Memory B cell (primary cell): ENCODE data around the gene SP8.
"Not testable (repeated sequence)": the region's sequence is repeated elsewhere in the genome, so short reads cannot be mapped to it uniquely, and the experiment has no call there.

Source experiments
- ATAC-seq: fragments of 150-1000 bp; cut with Tn5 transposase; 2 replicates; pipeline ENCODE4 v1.10.0; 2021; ENCODE audit warnings: low read depth, mild to moderate bottlenecking, moderate library complexity
- DNase-seq, 2 donors: peaks; one replicate each; pipeline ENCODE4 v3.0.0; 2022; ENCODE audit warnings: low spot score in 2 of 2
- H3K27ac Mint-ChIP-seq: one replicate; pipeline ENCODE4 v1.8.0; 2022; ENCODE audit warnings: mild to moderate bottlenecking, moderate library complexity, mixed read lengths
- H3K27me3 Mint-ChIP-seq: one replicate; pipeline ENCODE4 v1.8.0; 2022; ENCODE audit warnings: mixed read lengths
- H3K36me3 Mint-ChIP-seq: one replicate; pipeline ENCODE4 v1.8.0; 2022; ENCODE audit warnings: mild to moderate bottlenecking, mixed read lengths
- H3K4me1 Mint-ChIP-seq: one replicate; pipeline ENCODE4 v1.8.0; 2022; ENCODE audit warnings: mixed read lengths
- H3K4me3 Mint-ChIP-seq: one replicate; pipeline ENCODE4 v1.8.0; 2022; ENCODE audit warnings: mild to moderate bottlenecking, moderate library complexity, mixed read lengths
- H3K9me3 Mint-ChIP-seq: one replicate; pipeline ENCODE4 v1.8.0; 2022; ENCODE audit warnings: mixed read lengths

The SP8 gene

DNA sequence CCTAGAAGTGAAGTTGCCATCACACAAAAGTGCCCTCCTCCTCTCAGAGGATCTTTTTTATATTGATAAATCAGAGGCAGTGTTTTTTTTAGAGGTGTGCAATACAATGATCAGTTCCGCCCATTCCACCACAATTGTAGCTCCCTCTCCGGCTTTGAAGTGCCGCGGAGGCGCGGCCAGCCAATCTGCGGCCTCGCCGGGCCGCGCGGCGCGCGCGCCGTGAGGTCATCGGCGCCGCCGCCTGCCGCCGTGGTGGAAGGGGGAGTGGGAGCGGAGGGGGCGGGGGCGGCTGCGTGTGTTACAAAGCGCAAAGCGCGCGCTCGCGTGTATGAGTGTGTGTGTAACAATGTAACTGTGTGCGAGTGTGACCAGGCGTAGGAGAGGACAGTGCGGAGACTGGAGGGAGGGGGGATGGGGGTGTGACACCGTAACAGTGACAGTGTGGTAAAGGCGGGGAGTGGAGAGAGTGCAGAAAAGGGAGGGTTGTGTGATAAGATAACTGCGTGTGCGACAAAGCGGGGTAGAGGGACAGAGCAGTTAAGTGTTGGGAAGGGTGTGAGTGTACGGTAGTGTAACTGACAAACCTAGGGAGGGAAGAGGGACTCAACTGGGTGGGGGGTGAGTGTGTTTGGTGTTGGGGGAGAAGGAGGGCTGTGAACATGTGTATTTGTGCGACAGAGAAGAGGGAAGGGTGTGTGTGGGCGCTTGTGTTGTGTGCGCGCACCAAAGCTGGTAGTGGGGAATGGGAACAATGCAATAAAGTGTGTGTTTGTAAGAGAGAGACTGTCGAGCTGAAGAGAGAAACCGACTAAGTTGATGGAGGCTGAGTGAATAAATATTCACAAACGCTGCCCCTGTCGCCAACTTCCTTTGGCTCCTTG is at the start of gene SP8:
Gene SP8 (minus strand): TSS at position 108 of the 881 bp plus-strand sequence. CDS start 88 bp downstream, at position 20.
- H3K9me3 Mint-ChIP-seq, result peaks cover 9% of the 10 kb centered on the region
- H3K27me3 Mint-ChIP-seq, result peaks cover 26% of the 10 kb centered on the region
- peaks cover 9% of the 10 kb centered on the region for H3K36me3 Mint-ChIP-seq
- no peak for DNase-seq
- H3K4me3 Mint-ChIP-seq, result no peak within 1 kb of the TSS
- peak within 1 kb of the TSS; percentile 22 for H3K27ac Mint-ChIP-seq
- H3K4me1 Mint-ChIP-seq, result peaks cover 8% of the 10 kb centered on the region
- no peak for ATAC-seq

DNA sequence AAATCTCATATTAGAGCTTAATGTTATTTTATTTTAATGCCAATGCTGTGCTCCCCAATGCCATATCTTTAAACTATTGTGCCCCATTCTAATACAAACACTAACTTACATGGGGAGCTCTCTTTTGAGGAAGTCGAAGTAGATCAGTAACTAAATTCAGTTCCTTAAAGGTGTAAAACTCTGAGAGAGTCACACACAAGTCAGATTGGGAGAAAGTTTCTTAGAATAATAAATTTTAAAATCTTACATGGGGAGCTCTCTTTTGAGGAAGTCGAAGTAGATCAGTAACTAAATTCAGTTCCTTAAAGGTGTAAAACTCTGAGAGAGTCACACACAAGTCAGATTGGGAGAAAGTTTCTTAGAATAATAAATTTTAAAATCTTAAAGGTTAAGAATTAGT is 49.7 kb upstream of the SP8 start:
- ATAC-seq, DNase-seq, H3K4me3 Mint-ChIP-seq: not testable (repeated sequence)

DNA sequence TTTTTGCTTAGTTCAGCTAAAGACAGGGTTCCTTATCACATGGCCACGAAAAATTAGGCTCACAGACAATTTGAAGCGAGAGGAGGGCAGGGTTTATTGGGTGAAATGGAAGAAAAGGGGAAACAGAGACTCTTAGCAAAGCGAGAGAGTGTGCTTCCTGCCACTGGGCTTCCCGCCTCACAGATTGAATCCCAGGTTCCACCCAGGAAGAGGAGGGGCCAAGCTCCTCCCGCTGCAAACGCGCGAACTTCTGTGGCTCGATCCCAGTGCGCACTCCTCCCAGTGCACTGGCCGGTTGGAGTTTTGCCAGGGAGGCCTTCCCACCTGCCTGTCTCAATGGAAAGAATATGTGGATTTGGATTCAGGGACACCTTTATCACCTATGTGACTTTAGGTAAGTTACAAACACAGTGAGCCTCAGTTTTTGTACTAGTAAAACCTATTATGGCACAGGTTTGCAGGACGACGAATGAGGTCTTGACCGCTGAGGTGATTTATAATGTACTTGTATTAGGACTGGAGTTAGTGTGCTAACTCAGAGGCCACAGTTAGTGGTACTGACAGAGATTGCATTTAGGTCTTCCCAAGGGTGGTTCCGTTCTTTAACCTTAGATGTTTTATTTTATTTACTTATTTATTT is 48.5 kb upstream of the SP8 start:
- no peaks in the 10 kb centered on the region for H3K4me1 Mint-ChIP-seq
- H3K27me3 Mint-ChIP-seq, result peaks cover 2% of the 10 kb centered on the region
- ATAC-seq, result no peak

More for the DNA sequence above, 49.7 kb upstream of the SP8 start:
- H3K36me3 Mint-ChIP-seq, H3K9me3 Mint-ChIP-seq, H3K4me1 Mint-ChIP-seq, H3K27me3 Mint-ChIP-seq, H3K27ac Mint-ChIP-seq: not testable (repeated sequence)

DNA sequence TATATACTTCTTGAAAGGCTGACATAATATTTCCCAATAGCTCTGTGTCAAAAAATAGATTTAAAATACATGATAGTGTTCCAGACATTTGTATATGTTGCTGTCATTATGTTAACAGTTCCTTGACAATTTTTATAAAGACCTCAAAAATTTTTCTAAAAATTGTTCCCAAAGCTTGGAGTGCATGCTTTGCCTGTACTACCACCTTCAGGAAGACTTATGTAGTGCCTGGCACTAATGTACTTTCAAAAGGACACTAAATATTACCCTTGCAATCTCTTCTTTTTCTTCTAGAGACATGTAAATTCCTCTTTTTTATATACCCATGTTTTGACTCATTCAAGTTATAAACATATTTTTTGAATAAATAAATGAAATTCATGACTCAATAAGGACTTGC is 48.0 kb upstream of the SP8 start:
- no peak for DNase-seq
- H3K36me3 Mint-ChIP-seq, result no peaks in the 10 kb centered on the region
- no peaks in the 10 kb centered on the region for H3K4me1 Mint-ChIP-seq
- peaks cover 2% of the 10 kb centered on the region for H3K27me3 Mint-ChIP-seq
- H3K27ac Mint-ChIP-seq, result no peak overlapping the region
- no peaks in the 10 kb centered on the region for H3K9me3 Mint-ChIP-seq
- no peak for ATAC-seq
- H3K4me3 Mint-ChIP-seq, result no peak overlapping the region

More for the DNA sequence above, 48.5 kb upstream of the SP8 start:
- H3K9me3 Mint-ChIP-seq, result no peaks in the 10 kb centered on the region
- H3K27ac Mint-ChIP-seq, result no peak overlapping the region
- DNase-seq, result no peak
- H3K4me3 Mint-ChIP-seq, result no peak overlapping the region
- no peaks in the 10 kb centered on the region for H3K36me3 Mint-ChIP-seq

DNA sequence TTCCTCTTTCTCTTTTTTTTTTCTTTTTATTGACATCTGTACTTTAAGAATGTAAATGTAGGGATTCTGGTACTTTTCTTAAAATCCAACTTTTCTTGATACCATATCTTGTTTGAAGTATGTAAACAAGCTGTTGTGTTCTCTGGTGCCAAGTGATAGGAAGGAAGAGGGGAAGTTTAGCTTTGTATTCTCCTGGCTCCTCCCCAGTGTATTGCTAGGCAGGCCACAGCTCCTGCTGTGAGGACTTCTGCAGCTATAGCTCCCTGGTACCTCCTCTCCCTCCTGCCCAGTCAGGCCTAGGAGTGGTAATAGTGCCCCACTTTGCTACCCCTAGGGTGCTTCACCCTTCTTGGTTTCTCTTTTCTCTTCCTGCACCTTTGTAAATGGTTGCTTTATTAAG is 45.3 kb upstream of the SP8 start:
- DNase-seq (no peak), ATAC-seq (no peak)
- Mint-ChIP-seq H3K4me1 (no peaks in the 10 kb centered on the region), H3K36me3 (no peaks in the 10 kb centered on the region), H3K4me3 (no peak overlapping the region), H3K9me3 (no peaks in the 10 kb centered on the region), H3K27ac (no peak overlapping the region), H3K27me3 (peaks cover 4% of the 10 kb centered on the region)

DNA sequence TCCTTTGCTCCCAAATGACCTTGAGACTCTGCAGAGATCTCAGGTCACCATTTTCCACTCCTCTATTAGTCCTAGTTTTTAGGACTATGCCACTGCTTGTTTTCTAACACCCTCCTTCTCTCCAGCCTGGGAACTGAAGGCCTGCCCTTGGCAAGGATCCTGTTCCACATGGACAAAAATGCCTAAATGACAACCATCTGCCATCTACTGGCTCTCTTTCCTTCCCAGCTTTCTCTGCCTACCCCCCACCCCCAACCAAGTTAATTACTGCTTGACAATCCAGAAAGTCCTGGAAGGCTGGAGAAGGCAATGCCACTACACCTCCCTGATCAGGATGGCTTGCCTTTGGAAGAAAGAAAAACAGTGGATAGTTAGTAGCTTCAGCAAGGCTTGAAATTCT is 44.8 kb upstream of the SP8 start:
- DNase-seq (no peak), ATAC-seq (no peak)
- peaks cover 4% of the 10 kb centered on the region for H3K27me3 Mint-ChIP-seq
- H3K4me1 Mint-ChIP-seq, result no peaks in the 10 kb centered on the region
- H3K9me3 Mint-ChIP-seq, result no peaks in the 10 kb centered on the region
- no peak overlapping the region for H3K4me3 Mint-ChIP-seq
- no peak overlapping the region for H3K27ac Mint-ChIP-seq
- no peaks in the 10 kb centered on the region for H3K36me3 Mint-ChIP-seq

DNA sequence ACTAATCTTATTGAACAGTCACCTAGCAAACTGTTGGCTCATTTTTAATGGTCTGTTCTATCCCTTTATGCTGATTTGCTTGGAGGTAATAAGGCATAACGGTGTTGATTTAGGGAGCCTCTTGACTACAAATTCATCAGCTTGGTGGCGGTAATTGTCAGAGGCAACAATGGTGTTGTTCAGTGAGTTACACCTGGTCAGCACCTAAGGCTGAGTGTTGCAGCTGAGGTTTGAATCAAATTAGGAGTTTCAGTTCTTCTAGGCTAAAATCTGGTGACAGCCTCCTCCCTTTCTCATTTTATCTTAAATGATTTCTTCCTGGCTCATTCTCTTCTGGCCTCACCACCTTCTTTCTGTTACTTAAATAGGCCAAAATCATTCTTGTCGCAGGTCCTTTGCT is 42.3 kb upstream of the SP8 start:
- ATAC-seq, result no peak
- no peaks in the 10 kb centered on the region for H3K9me3 Mint-ChIP-seq
- H3K4me1 Mint-ChIP-seq, result no peaks in the 10 kb centered on the region
- peaks cover 4% of the 10 kb centered on the region for H3K27me3 Mint-ChIP-seq
- no peak for DNase-seq
- no peak overlapping the region for H3K27ac Mint-ChIP-seq
- H3K4me3 Mint-ChIP-seq, result no peak overlapping the region
- no peaks in the 10 kb centered on the region for H3K36me3 Mint-ChIP-seq

DNA sequence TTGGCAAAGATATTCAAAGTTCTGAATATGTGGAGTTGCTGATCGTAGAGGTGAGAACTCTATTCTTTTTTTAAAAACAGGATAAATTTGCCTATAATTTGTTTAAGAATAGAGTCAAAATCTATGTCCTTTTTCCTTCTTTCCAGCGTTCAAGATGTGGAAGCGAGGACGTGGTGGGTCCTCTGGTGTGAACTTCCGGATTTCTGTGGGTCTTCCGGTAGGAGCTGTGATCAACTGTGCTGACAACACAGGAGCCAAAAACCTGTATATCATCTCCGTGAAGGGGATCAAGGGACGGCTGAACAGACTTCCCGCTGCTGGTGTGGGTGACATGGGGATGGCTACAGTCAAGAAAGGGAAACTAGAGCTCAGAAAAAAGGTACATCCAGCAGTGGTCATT is 40.5 kb upstream of the SP8 start:
- no peak overlapping the region for H3K27ac Mint-ChIP-seq
- H3K4me3 Mint-ChIP-seq, result no peak overlapping the region
- H3K9me3 Mint-ChIP-seq, result no peaks in the 10 kb centered on the region
- H3K36me3 Mint-ChIP-seq, result no peaks in the 10 kb centered on the region
- no peaks in the 10 kb centered on the region for H3K4me1 Mint-ChIP-seq
- ATAC-seq, result no peak
- H3K27me3 Mint-ChIP-seq, result peaks cover 4% of the 10 kb centered on the region
- no peak for DNase-seq

DNA sequence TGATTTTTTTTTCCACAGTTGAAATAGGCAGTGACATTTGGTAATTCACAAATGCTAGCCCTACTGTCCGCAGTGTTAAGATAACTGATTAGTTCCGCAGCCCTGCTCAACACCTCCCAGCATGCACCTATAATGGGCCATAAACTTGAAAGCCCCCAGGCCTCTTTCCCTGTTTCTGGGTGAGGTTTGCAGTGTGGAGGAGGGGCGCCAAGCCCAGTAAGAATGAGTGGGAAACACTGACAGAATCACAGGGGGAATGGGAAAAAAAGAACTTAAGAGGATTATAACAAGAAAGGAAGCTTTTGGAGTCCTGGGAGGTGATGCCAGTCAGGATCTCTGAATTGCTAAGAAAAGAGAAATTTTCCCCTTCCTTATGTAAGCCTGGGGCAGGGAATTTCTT is 39.6 kb upstream of the SP8 start:
- Mint-ChIP-seq H3K36me3 (no peaks in the 10 kb centered on the region), H3K9me3 (no peaks in the 10 kb centered on the region), H3K4me3 (no peak overlapping the region), H3K27ac (no peak overlapping the region), H3K27me3 (peaks cover 2% of the 10 kb centered on the region), H3K4me1 (no peaks in the 10 kb centered on the region)
- ATAC-seq (no peak), DNase-seq (no peak)

DNA sequence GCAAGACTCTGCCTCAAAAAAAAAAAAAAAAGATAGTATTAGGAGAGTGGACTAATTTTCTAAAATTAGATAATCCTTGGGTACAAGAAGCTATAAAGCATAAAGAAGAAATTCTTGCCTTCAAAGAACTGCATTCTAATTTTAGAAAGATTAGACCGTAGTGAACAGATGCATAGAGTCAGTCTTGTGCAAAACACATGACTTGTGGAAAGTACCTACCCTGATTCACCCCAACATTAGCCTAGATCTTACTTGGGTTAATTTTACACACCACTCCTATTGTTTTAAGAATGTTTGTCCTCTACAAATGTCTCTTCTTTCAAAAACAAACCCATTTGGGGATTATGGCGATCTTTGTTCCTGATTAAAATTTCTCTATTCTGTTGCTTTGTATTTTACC is 38.9 kb upstream of the SP8 start:
- no peak for DNase-seq

DNA sequence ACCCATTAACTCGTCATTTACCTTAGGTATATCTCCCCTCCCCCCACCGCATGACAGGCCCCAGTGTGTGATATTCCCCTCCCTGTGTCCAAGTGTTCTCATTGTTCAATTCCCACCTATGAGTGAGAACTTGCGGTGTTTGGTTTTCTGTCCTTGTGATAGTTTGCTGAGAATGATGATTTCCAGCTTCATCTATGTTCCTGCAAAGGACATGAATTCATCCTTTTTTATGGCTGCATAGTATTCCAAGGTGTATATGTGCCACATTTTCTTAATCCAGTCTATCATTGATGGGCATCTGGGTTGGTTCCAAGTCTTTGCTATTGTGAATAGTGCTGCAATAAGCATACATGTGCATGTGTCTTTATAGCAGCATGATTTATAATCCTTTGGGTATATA is 34.7 kb upstream of the SP8 start:
- not testable (repeated sequence) for H3K36me3 Mint-ChIP-seq, ATAC-seq, H3K27me3 Mint-ChIP-seq, H3K27ac Mint-ChIP-seq, DNase-seq, H3K4me1 Mint-ChIP-seq, H3K4me3 Mint-ChIP-seq, H3K9me3 Mint-ChIP-seq

More for the DNA sequence above, 38.9 kb upstream of the SP8 start:
- Mint-ChIP-seq H3K27me3 (peaks cover 2% of the 10 kb centered on the region), H3K4me3 (no peak overlapping the region), H3K36me3 (no peaks in the 10 kb centered on the region), H3K27ac (no peak overlapping the region), H3K9me3 (no peaks in the 10 kb centered on the region), H3K4me1 (no peaks in the 10 kb centered on the region)
- no peak for ATAC-seq

DNA sequence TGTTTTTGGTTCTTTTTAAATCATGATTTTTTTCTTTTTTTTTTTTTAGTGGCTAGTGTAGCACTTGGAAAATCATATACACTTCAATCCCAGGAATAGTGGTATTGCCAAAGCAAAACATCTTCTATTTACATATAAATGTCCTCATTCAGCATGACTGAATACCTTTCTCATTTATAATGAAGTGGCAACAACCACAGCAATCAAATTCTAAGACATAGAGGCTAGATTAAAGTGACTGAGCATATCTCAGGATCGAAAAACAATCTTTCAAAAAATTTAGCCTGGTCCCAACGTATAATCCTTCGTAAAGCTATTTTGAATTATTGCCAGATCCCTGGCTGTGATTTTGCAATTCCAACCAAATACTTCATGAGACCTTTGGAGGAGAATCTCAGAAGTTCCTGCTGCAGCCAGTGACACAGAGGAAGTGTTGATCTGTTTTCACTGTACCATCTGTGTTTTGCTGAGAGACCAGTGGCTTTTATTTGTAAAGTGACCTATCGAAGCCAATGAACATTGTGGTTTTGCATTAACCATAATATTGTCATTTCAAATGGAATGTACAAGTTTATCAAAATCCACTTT is 29.8 kb upstream of the SP8 start:
- Mint-ChIP-seq H3K4me1 (no peaks in the 10 kb centered on the region), H3K27ac (no peak overlapping the region), H3K36me3 (no peaks in the 10 kb centered on the region), H3K9me3 (no peaks in the 10 kb centered on the region), H3K4me3 (no peak overlapping the region), H3K27me3 (peaks cover 2% of the 10 kb centered on the region)
- no peak for DNase-seq
- no peak for ATAC-seq

DNA sequence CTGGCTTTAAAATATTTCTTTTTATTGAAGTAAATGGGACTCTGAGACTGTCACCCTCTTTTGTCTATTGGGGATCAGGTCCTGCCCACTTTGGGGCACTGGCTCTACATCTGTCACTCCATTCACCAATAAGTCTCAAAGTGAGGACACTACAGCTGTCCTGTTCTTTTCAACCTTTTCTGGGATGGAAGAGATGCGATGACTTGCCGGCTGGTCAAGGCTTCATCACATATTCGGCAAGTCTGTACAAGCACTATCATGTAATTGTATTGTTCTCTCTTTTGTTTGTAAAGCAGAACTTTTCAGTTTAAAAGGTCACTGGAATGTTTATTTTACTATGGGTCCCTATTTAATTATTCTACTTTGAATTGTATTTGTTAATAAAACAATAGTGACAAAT is 17.7 kb upstream of the SP8 start:
- no peaks in the 10 kb centered on the region for H3K9me3 Mint-ChIP-seq

DNA sequence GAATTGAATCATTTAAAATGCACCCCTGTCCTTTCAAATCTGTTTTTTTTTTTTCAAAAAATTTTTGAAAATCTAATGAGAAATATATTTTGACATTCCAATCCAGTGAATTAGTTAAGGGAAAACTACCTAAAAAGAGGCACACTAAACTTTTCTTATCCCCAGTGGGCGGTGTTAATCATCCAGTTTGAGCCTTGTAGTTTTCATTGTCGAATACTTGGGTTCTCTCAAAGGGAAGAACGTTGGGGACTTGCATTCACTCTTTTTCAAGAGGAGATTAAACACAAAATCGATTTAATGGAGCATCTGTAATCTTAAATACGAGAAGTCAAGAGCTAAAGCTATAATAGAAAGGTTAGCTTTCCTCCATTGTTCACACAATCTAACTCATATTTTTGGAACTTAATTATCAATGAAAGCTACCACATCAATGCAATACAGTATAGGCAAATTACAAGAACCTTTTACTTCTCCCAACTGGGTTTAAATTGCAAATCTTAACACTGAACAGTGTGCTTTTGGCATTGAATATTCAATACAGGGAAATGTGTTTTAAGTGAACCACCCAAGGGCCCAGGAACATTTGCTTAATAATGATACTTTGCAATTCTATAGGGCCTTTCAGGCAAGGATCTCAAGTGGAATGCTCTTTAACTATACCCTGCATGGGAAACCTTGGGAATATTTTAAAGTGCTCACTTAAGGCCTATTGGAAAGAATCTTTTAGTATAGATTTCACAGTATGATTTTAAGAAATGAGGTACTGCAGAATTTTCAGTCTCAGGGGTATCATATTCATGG is 13.1 kb upstream of the SP8 start:
- H3K4me3 Mint-ChIP-seq, result no peak overlapping the region
- H3K9me3 Mint-ChIP-seq, result no peaks in the 10 kb centered on the region
- no peaks in the 10 kb centered on the region for H3K36me3 Mint-ChIP-seq
- no peak for DNase-seq
- no peak for ATAC-seq
- peaks cover 10% of the 10 kb centered on the region for H3K4me1 Mint-ChIP-seq
- peaks cover 13% of the 10 kb centered on the region for H3K27me3 Mint-ChIP-seq
- no peak overlapping the region for H3K27ac Mint-ChIP-seq

More for the DNA sequence above, 17.7 kb upstream of the SP8 start:
- Mint-ChIP-seq H3K27ac (no peak overlapping the region), H3K4me1 (no peaks in the 10 kb centered on the region), H3K27me3 (peaks cover 2% of the 10 kb centered on the region), H3K36me3 (no peaks in the 10 kb centered on the region), H3K4me3 (no peak overlapping the region)
- DNase-seq (no peak), ATAC-seq (no peak)
